HTR-8/SVneo (cell line): ENCODE measurements around the gene CD300LB.
A peak's percentile ranks its signal among the peaks of the same experiment; 100 is the strongest.
"Not testable (repeated sequence)": the region's sequence is repeated elsewhere in the genome, so short reads cannot be mapped to it uniquely, and the experiment has no call there.

Experiments
- DNase-seq: peaks from one replicate; pipeline ENCODE4 v3.0.0; 2011; ENCODE audit warnings: low spot score, mixed read lengths; ENCODE audit not compliant: insufficient read length
- FAIRE-seq: peaks from 2 replicates; lab custom pipeline; 2011; peaks lifted over from hg19 to GRCh38; lab: Jason Lieb, UNC

The CD300LB gene

DNA sequence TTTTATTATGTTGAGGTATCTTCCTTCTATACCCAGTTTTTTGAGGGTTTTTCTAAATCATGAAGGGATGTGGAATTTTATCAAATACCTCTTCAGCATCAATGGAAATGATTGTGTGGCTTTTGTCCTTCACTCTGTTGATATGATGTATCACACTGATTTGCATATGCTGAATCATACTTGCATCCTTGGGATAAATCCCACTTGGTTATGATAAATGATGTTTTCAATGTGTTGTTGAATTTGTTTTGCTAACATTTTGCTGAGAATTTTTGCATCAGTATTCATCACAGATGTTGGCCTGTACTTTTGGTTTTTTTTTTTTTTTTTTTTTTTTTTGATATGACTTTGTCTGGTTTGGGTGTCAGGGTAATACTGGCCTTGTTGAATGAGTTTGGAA is 23.1 kb downstream of the CD300LB start:
- FAIRE-seq (peak; percentile 62), DNase-seq (no peak)

DNA sequence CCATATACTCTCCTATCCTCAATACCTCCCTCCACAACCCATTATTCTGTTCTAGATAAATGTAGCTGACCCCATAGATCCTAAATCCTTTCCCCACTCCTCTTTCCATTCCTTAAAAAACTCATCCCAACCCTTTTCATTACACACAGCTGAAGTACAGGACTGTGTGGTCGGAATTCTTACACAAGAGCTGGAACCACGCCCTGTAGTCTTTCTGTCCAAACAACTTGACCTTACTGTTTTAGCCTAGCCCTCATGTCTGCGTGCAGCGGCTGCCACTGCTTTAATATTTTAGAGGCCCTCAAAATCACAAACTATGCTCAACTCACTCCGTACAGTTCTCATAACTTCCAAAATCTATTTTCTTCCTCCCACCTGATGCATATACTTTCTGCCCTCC is 27.3 kb downstream of the CD300LB start:
- not testable (repeated sequence) for FAIRE-seq

DNA sequence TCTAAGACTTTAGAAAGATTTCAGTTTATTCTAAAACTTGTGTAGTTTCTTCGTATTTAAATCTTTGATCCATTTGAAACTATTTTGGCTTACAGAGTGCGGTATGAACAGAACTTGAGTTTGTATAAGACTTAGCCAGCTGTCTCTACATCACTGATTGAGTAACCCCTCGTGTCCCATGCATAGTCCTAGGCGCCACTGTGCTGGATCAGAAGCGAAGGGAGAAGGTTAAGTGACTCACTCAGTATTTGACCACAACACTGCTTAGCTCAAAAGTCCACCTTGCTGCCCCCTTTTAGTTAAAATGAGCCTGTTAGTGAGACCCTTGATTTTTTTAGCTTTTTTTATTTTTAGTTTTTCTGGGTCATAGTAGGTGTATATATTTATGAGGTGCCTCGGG is 28.4 kb downstream of the CD300LB start:
- no peak for FAIRE-seq
- DNase-seq, result no peak

More for the DNA sequence above, 27.3 kb downstream of the CD300LB start:
- not testable (repeated sequence) for DNase-seq

DNA sequence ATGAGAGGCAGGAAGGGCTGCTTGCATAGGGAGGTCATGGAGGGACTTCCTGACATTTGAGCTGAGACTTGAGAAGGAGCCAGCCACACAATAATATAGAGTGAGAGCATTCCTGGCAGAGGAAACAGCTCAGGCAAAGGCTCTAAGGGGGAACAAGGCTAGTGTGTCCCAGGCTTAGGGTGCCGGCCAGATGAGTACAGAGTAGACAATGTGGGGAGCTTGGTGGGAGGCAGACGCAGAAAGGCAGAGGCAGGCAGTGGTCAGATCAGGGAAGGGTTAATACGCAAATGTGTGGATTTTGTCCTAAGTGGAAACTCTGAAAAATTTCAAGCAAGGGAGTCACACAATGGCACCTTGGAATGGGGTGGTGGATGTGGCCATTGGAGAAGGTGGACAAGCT is 31.3 kb downstream of the CD300LB start:
- DNase-seq, result no peak
- FAIRE-seq, result no peak

DNA sequence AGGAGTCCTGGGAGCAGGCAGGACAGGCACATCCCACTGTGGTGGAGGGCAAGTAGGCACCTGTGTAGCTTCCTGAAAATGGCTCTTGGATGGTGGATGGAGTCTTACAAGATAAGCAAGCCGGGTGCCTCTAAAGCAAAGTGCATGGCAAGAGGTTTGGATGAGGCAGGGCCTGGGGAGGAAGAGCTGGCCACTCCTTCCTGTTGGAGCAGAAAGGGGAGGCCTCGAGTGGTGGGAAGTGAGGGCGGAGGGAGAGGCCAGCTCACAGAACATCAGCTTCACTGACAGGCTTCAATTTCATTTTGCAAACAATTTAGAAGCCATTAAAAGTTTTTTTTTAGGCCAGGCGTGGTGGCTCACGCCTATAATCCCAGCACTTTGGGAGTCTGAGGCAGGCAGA is 33.8 kb downstream of the CD300LB start:
- DNase-seq (no peak), FAIRE-seq (no peak)

DNA sequence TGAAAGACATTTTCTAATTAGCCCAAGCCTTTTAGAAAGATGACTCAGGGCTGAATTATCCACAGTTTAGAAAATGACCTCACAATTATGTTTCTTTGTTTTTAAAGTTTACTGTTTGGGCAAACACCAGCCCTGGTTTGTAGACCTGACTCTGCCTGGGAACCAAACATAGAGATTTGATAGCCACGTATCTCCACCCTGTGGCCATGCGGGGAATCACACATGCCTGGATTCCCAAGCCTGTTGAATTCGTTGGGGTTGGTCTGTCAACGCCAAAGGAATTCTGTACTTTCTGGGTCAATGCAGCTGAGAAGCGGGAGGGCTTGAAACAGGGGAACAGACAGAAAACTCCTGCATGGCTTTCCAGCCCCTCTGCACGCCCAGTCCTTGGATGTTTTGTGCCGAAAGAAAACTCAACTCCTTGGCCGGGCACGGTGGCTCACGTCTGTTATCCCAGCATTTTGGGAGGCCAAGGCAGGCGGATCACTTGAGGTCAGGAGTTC is 37.9 kb downstream of the CD300LB start:
- FAIRE-seq (peak; percentile 76), DNase-seq (peak; percentile 85)

DNA sequence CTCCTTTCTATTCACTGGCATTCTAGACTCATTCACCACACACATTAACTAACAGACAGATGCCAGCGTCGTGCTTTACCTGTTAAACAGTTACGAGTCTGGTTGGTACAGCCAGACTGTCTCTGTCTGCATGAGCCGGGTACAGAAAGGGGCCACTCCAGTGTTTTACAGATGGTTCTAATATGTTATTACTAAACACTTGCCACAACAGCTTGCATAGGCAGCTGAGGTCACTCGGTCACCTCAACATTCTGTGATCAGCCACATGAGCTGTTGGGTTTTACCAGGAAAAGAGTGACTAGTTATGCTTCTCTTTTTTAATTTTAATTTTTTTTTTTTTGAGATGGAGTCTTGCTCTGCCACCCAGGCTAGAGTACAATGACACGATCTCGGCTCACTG is 39.6 kb downstream of the CD300LB start:
- FAIRE-seq (no peak), DNase-seq (no peak)

DNA sequence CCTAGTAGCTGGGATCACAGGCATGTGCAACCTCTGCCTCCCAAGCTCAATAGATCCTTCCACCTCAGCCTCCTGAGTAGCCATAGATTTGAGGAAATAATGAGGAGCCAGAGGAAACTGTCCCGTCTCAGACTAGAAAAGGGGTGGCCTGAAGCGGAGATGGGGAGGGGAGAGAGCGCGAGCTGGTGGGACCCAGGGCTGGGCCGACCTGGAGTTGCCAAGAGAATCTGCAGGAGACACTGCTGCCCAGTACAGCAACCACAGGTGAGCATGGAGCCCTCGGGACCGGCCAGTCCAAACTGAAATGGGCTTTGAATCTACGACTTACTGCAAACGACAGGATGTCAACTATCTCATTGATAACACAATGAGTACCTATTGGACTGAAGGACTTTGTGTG is 40.6 kb downstream of the CD300LB start:
- FAIRE-seq, result no peak
- no peak for DNase-seq

DNA sequence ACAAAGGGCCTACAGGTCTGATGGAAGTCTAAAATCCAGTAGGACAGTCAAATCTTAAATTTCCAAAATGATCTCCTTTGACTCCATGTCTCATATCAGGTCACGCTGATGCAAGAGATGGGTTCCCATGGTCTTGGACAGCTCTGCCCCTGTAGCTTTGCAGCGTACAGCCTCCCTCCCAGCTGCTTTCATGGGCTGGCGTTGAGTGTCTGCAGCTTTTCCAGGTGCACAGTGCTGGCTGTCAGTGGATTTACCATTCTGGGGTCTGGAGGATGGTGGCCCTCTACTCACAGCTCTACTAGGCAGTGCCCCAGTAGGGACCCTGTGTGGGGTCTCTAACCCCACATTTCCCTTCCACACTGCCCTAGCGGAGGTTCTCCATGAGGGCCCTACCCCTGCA is 43.0 kb downstream of the CD300LB start:
- not testable (repeated sequence) for DNase-seq, FAIRE-seq

DNA sequence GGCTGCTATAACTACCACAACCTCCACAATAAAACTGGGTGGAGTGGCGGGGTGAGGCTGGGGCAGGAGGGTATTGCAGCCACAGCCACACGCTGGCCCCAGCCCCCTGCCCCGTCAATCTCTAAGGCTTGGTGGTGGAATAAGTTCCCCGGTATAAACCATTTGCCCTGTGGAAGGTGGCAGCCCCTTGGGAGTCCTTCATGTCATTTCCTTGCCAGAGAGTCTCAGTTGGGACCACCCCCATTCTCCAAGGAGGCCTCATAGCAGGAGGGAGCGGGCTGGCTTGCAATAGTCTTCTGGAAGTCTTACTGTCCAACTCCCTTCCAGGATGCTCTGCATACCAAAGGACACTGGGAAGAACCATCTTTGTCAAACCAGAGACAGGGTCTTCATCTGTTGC is 45.4 kb downstream of the CD300LB start:
- FAIRE-seq, result no peak
- DNase-seq, result no peak

DNA sequence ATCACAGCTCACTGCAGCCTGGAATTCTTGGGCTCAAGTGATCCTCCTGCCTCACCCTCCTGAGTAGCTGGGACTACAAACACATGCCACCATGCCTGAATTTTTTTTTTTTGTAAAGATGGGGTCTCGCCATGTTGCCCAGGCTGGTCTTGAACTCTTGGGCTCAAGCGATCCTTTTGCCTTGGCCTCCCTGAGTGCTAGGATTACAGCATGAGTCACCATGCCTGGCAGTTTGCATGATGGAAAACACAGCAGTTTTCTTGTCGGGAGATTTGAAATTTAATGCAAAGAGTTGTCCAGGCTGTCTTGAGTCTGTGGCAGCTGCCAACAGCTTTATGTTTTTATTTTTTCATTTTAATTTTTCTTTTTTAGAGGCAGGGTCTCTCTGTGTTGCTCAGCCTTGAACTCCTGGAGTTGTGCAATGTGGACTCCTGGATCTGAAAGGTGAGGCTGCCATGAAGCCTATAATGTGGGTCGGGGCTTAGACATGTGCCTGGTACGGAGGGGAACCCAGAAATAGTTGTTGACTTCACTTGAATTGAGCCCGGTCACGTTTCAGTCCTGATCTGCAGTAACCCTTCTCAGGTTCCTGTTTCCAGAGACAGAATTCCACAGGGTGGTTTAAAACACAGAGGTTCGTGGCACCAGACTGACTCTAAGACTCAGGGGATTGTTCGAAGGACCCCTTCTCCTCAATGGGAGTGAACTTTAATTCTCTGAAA is 46.1 kb downstream of the CD300LB start:
- DNase-seq (no peak), FAIRE-seq (no peak)

DNA sequence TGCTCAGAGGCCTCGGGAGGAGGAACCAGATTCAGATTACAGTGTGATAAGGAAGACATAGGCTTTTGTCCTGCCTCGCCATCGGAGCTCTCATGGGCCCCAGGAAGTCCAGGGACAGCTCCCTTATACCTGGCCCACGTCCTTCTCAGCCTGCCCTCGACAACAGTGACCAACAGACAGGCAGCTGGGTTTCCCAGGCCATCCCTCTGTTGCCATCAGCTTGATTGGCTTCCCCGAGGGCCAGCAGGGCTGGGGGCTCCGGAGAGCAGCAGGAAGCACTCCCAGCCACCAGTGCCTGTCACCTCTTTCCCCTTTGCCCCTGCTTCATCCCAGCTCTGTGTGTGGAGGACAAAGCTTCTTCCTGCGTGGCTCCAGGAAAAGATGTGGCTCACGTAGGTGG is 47.2 kb downstream of the CD300LB start:
- FAIRE-seq (no peak), DNase-seq (no peak)

DNA sequence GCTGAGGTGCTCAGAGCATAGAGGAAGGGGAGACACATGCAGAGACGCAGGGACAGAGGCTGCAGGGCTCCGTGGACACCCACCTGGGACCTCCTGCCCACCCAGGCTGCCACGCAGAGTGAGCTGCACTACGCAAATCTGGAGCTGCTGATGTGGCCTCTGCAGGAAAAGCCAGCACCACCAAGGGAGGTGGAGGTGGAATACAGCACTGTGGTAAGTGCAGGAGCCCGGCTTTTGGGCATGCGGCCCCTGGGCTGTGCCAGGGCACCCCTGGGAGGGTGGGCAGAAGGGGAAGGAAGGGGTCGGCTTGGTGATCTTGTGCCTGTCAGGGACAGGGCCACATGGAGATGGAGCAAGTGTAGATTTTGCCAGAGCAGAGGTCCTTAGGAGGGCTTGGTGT is 49.7 kb downstream of the CD300LB start:
- FAIRE-seq, result no peak
- DNase-seq, result no peak

DNA sequence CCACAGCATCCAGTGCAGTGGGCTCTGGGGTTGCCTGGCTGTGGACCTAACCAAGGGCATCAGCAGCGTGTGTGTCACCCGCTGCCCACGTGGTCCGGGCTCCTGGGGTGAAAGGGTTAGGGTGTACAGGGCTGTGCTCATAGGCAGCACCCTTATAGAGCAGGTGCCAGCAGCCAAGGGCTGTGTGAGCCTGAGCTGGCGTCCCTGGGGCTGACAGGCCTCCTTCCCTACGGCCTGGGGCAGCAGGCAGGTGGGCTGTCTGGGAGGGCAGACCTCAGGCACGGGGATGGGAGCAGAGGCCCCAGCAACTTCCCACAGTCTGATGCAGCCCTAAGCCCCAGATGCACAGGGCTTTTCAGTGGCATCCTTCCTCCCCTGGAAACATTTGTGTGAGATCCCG is 51.0 kb downstream of the CD300LB start:
- FAIRE-seq, result no peak
- no peak for DNase-seq

DNA sequence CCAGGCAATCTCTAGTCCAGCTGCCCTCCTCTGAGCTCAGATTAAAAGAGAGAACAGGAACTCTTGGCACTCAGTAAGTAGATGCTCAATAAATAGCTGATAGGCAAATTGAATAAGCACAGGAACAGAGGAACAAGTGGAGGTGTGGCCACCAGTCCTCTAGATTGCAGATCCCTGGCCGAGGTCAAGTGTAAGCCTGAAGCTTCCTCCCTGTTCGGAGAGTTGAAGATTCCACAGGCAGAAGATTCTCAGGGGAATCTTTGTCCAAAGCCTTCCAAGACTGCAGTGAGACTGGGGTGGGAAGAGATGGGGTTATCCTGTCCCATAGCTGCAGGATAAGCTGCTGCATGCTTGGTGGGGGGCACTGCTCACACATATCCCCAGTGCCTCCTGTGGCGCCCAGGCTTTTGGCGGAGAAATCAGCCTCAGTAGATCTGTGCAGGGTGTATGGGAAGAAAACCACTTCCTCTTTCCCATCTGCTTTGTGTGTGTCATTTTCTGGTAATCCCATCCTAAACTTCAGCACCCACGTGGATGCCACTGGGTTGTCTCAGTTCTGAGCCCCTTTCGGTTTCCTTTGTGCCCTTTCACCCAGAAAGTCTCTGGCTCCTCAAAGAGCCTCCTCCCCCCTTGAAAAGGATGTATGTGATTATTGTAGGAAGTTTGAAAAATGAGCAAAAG is 52.7 kb downstream of the CD300LB start:
- DNase-seq (no peak), FAIRE-seq (no peak)

DNA sequence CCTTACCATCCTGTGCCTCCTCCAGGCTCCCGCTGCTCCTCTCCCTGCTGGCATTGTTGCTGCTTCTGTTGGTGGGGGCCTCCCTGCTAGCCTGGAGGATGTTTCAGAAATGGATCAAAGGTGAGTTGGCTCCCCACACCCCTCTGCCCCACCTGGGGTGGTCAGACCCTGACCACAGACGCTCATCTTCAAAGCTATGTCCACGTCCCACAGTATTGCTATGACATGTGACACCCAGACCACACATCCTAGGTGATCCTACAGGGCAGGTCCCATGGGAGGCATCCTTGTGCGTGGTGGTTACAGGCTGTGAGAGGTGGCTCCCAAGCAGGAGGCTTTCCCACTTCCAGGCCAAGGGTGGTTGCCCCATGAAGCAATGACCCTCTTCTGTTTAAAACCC is 53.9 kb downstream of the CD300LB start:
- peak; percentile 62 for FAIRE-seq
- DNase-seq, result no peak

DNA sequence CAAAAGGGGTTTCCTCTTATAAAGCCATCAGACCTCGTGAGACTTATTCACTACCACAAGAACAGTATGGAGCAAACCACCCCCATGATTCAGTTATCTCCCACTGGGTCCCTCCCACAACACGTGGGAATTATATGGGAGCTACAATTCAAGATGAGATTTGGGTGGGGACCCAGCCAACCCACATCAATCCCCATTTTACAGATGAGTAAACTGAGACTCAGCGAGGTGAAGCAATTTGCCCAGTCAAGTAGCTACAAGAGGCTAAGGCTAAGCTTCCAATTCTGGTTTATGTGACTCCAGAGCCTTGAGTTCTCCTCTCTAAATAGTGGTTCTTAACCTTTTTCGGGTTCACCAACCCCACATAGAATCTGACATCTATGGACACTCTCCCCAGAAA is 56.1 kb downstream of the CD300LB start:
- FAIRE-seq (no peak), DNase-seq (no peak)

DNA sequence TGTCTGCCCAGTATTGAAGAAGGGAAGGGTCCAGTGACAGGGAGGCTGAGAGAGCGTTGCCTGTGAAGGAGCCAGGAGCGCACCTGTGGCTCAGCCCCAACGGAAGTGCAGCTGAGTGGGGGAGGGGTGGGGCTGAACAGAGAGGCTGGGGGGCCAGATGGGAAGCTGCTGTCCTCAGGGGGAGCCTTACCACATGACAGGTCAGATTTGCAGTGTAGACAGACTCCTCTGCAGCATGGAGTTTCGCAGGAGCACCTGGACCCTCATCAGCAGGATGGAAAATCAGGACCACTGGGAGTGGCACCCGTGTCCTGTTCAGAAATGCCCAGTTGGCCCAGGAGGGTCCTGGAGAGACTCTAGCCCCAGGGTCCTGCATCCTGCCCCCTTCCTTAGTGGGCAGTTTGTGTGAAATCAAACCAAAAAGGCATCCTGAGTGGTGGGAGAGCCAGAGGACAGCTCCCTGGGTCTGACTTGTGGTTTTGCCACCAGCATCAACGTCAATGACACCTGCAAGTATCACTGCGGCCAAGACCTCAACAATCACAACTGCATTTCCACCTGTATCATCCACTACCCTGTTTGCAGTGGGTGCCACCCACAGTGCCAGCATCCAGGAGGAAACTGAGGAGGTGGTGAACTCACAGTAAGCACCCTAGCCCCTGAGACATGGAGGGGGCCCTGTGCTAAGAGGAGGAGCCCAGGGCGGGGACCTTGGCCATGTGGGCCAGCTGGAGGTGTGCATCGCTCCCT is 57.1 kb downstream of the CD300LB start:
- FAIRE-seq (no peak), DNase-seq (no peak)

DNA sequence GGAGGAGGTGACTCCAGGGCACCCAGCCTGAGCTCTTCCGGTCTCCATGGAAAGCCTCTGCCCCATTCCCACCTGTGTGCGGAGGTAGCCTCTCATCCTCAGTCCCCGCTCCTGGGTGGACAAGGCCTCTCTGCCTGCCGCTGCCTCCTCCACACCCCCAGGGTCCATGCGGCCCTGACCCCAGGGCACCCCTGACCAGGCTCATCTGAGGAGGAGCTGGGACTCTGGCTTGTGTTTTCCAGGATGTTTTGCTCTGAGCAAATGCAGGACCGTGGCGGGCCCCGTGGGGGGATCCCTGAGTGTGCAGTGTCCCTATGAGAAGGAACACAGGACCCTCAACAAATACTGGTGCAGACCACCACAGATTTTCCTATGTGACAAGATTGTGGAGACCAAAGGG is 58.0 kb downstream of the CD300LB start:
- no peak for FAIRE-seq

DNA sequence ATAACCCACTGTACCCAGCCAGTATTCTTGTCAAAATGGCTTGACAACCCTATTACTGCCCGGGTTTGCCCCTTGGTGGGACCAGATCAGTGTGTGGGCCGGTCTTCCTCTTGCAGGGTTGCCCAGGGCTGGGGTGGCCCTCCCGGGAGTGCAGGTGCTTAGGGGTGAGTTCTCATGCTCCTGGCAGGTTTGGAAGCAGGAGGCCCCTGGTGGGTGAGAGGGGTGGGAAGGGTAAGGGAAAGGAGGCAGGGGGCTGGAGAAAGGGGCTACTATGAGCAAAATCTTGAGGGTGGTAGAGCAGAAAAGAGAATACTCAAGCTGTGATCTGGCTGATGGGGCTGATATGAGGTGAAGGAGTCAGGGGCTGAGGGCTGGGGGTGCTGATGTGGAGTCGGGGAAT is 58.4 kb downstream of the CD300LB start:
- DNase-seq (no peak), FAIRE-seq (no peak)

More for the DNA sequence above, 58.0 kb downstream of the CD300LB start:
- no peak for DNase-seq

DNA sequence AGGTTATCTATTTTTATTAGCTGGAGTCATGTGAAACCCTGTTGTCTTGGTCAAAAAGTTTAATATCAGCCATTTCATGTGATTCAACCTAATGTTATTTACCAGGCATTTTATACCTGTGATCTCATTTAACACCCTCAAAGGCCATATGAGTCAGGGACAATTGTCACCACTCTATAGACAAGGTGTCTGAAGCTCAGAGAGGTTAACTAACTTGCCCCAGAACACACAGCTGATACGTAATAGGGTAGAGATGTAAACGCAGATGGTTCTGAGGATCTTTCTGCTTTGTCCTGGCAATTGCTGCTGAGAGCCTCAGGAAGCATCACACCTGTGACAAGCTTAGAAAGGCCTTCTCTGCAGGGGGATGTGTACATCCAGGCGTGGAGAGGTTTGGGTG is 59.9 kb downstream of the CD300LB start:
- DNase-seq, result no peak
- no peak for FAIRE-seq
